Liver (tissue), 3 donors: ENCODE data around the gene PPIP5K1.
"Not testable (repeated sequence)": the region's sequence is repeated elsewhere in the genome, so short reads cannot be mapped to it uniquely, and the experiment has no call there.

ENCODE experiments used
- CTCF ChIP-seq: fragments of 150-350 bp; IDR thresholded peaks from 2 replicates; pipeline ENCODE4 v1.5.1; 2017; ENCODE audit warnings: improper control_type of control experiment, low read depth, low read length; ENCODE audit not compliant: missing input control
- EGR1 ChIP-seq, 2 donors: IDR thresholded peaks; 2 replicates each; pipeline ENCODE4 v1.6.1; 2016 to 2018; ENCODE audit warnings: antibody characterized with exemption in 2 of 2, low read depth in 2 of 2
- FOXA1 ChIP-seq: IDR thresholded peaks from 2 replicates; pipeline ENCODE4 v1.6.1; 2016; ENCODE audit warnings: antibody characterized with exemption
- GABPA ChIP-seq, 2 donors: IDR thresholded peaks in 1 of 2; conservative IDR thresholded peaks in 1 of 2; 2 replicates each; pipeline ENCODE4 v1.6.1; 2016; ENCODE audit warnings: antibody characterized with exemption in 2 of 2, mild to moderate bottlenecking in 1 of 2, moderate library complexity in 1 of 2
- RAD21 ChIP-seq, 2 donors: IDR thresholded peaks; 2 replicates each; pipeline ENCODE4 v1.6.1; 2016; ENCODE audit warnings: antibody characterized with exemption in 2 of 2, mild to moderate bottlenecking in 2 of 2
- RXRA ChIP-seq, 2 donors: IDR thresholded peaks; 2 replicates each; pipeline ENCODE4 v1.6.1; 2017 to 2018; ENCODE audit warnings: antibody characterized with exemption in 2 of 2, mild to moderate bottlenecking in 1 of 2
- SP1 ChIP-seq: IDR thresholded peaks from 2 replicates; pipeline ENCODE4 v1.6.1; 2018; ENCODE audit warnings: antibody characterized with exemption, mild to moderate bottlenecking
- YY1 ChIP-seq: IDR thresholded peaks from 2 replicates; pipeline ENCODE4 v1.6.1; 2016; ENCODE audit warnings: antibody characterized with exemption, mild to moderate bottlenecking
- TF ChIP-seq, protein P1 (sequence below): IDR thresholded peaks from 2 replicates; pipeline ENCODE4 v1.6.1; 2016; ENCODE audit warnings: antibody characterized with exemption
- TF ChIP-seq, protein P2 (sequence below): IDR thresholded peaks from 2 replicates; pipeline ENCODE4 v1.6.1; 2016; ENCODE audit warnings: antibody characterized with exemption
- donor health status: healthy.
- donor health status: healthy.

- TF ChIP-seq CTCF; YY1; GABPA (IDR thresholded peaks at IDR 0.05 in 1 of 2, conservative IDR thresholded peaks at IDR 0.05 in 1 of 2); EGR1 (IDR thresholded peaks at IDR 0.05; ENCODE audit: low read depth in 2 of 2); FOXA1; RXRA (IDR thresholded peaks at IDR 0.05); RAD21 (IDR thresholded peaks at IDR 0.05); SP1: not testable (repeated sequence)
- TF ChIP-seq, protein P1, sequence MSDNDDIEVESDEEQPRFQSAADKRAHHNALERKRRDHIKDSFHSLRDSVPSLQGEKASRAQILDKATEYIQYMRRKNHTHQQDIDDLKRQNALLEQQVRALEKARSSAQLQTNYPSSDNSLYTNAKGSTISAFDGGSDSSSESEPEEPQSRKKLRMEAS = not testable (repeated sequence)
- TF ChIP-seq, protein P2, sequence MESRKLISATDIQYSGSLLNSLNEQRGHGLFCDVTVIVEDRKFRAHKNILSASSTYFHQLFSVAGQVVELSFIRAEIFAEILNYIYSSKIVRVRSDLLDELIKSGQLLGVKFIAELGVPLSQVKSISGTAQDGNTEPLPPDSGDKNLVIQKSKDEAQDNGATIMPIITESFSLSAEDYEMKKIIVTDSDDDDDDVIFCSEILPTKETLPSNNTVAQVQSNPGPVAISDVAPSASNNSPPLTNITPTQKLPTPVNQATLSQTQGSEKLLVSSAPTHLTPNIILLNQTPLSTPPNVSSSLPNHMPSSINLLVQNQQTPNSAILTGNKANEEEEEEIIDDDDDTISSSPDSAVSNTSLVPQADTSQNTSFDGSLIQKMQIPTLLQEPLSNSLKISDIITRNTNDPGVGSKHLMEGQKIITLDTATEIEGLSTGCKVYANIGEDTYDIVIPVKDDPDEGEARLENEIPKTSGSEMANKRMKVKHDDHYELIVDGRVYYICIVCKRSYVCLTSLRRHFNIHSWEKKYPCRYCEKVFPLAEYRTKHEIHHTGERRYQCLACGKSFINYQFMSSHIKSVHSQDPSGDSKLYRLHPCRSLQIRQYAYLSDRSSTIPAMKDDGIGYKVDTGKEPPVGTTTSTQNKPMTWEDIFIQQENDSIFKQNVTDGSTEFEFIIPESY = not testable (repeated sequence)
Observed at GRCh38 chr15:43574607-43575006, 15.4 kb downstream of the PPIP5K1 start.
